GM12878 (cell line): ENCODE results near the gene NELL1. TPM values are rescaled to one million over a fixed set of nuclear protein-coding genes. Genes with fewer than 3 reads are reported as not detected.

ENCODE experiments used
- ATAC-seq: fragments of 200-7000 bp; cut with Tn5 transposase; 3 replicates; pipeline ENCODE4 v1.9.1; 2020; ENCODE audit warnings: mild to moderate bottlenecking, moderate library complexity
- BruUV-seq: library from RNA; stranded (reverse); fragments of 400-500 nt; replicated peaks from 2 replicates; lab custom pipeline; 2021; lab: Mats Ljungman, UMichigan
- CTCF ChIA-PET: fragments of 300-600 bp; sonication (Branson Sonifier 250); formaldehyde crosslinking; extraction: SDS; loops from one replicate; lab custom pipeline; 2021; ENCODE audit warnings: inconsistent platforms; lab: Yijun Ruan, JAX
- POLR2A ChIA-PET: fragments of 350-600 bp; formaldehyde crosslinking; extraction: SDS; loops from one replicate; lab custom pipeline; 2021; ENCODE audit warnings: inconsistent platforms; lab: Charles Lee
- RAD21 ChIA-PET: fragments of 300-600 bp; sonication (Branson Sonifier 250); formaldehyde crosslinking; loops from one replicate; lab custom pipeline; 2023; ENCODE audit warnings: antibody characterized with exemption; ENCODE audit not compliant: unreplicated experiment; lab: Charles Lee
- SMC1A ChIA-PET: fragments of 300-600 bp; sonication (Branson Sonifier 250); formaldehyde crosslinking; loops from one replicate; lab custom pipeline; 2023; ENCODE audit not compliant: unreplicated experiment, uncharacterized antibody; lab: Charles Lee
- DNase-seq: peaks from one replicate; pipeline ENCODE4 v3.0.0-alpha.2; 2011; ENCODE audit warnings: low read depth, low spot score
- FAIRE-seq: peaks from 3 replicates; lab custom pipeline; 2011; peaks lifted over from hg19 to GRCh38; lab: Jason Lieb, UNC
- H2AFZ ChIP-seq: 2 replicates; pipeline ENCODE4 v1.6.0; 2011; ENCODE audit warnings: low read depth, low read length, control low read depth; ENCODE audit not compliant: control insufficient read depth
- H3K27ac ChIP-seq: 2 replicates; pipeline ENCODE4 v1.5.1; 2011; ENCODE audit warnings: control low read depth; ENCODE audit not compliant: control insufficient read depth, insufficient read depth
- H3K27me3 ChIP-seq, 2 experiments: replicated peaks in 1 of 2; 2 replicates each; pipeline versions ENCODE4 v1.6.0 to v1.6.1; 2011; ENCODE audit warnings: low read length in 1 of 2; ENCODE audit not compliant: control insufficient read depth in 2 of 2, insufficient read depth in 2 of 2
- H3K36me3 ChIP-seq, 2 experiments: 2 replicates each; pipeline ENCODE4 v1.5.1; 2011; ENCODE audit warnings: low read length in 1 of 2; ENCODE audit not compliant: control insufficient read depth in 2 of 2, insufficient read depth in 2 of 2
- H3K4me1 ChIP-seq: 2 replicates; pipeline ENCODE4 v1.6.1; 2011; ENCODE audit warnings: mild to moderate bottlenecking, low read length, moderate library complexity, mixed read lengths; ENCODE audit not compliant: control insufficient read depth, insufficient read depth
- H3K4me2 ChIP-seq: 2 replicates; pipeline ENCODE4 v1.6.0; 2011; ENCODE audit warnings: control low read depth; ENCODE audit not compliant: control insufficient read depth, insufficient read depth
- H3K4me3 ChIP-seq: fragments of 200-600 bp; sonication (generic); 2 replicates; pipeline ENCODE4 v1.5.1; 2016
- H3K79me2 ChIP-seq: 2 replicates; pipeline ENCODE4 v1.6.0; 2011; ENCODE audit warnings: low read length; ENCODE audit not compliant: control insufficient read depth, insufficient read depth
- H3K9ac ChIP-seq: 2 replicates; pipeline ENCODE4 v1.8.0; 2011; ENCODE audit warnings: low read length, control low read depth, mixed read lengths; ENCODE audit not compliant: control insufficient read depth, insufficient read depth
- H3K9me3 ChIP-seq: replicated peaks from 3 replicates; pipeline ENCODE4 v1.5.1; 2011; ENCODE audit warnings: mild to moderate bottlenecking, low read length; ENCODE audit not compliant: control insufficient read depth, insufficient read depth
- H4K20me1 ChIP-seq: 2 replicates; pipeline ENCODE4 v1.6.0; 2011; ENCODE audit not compliant: control insufficient read depth, insufficient read depth
- ELK1 ChIP-seq: IDR thresholded peaks from 2 replicates; pipeline ENCODE4 v1.6.1; 2012; ENCODE audit warnings: low read depth, low read length, improper control_type of control experiment
- EZH2 ChIP-seq: IDR thresholded peaks from 2 replicates; pipeline ENCODE4 v1.6.1; 2012; ENCODE audit warnings: low read depth, mild to moderate bottlenecking, control low read depth, inconsistent platforms, low read length, borderline replicate concordance; ENCODE audit not compliant: control insufficient read depth
- PBX3 ChIP-seq: IDR thresholded peaks from 2 replicates; pipeline ENCODE4 v1.6.1; 2011; ENCODE audit warnings: mild to moderate bottlenecking, low read depth, low read length, moderate library complexity; ENCODE audit not compliant: insufficient replicate concordance
- RB1 ChIP-seq: fragments of 450-650 bp; formaldehyde crosslinking; IDR thresholded peaks from 2 replicates; pipeline ENCODE4 v1.6.1; 2017; ENCODE audit warnings: mild to moderate bottlenecking, borderline replicate concordance
- RFX5 ChIP-seq: IDR thresholded peaks from 2 replicates; pipeline ENCODE4 v1.6.1; 2011; ENCODE audit warnings: low read depth, low read length, improper control_type of control experiment
- SMAD5 ChIP-seq: IDR thresholded peaks from 2 replicates; pipeline ENCODE4 v1.6.1; 2016; ENCODE audit warnings: antibody characterized with exemption, low read depth
- TARDBP ChIP-seq: IDR thresholded peaks from 2 replicates; pipeline ENCODE4 v1.6.1; 2016; ENCODE audit warnings: borderline replicate concordance
- WRNIP1 ChIP-seq: IDR thresholded peaks from 2 replicates; pipeline ENCODE4 v1.6.1; 2011; ENCODE audit warnings: low read depth, low read length, improper control_type of control experiment, borderline replicate concordance
- whole genome bisulfite sequencing: methylation state at CpG from one replicate; pipeline ENCODE4 v1.1.6; 2016; ENCODE audit warnings: low lambda C conversion rate; ENCODE audit not compliant: insufficient replicate concordance, insufficient coverage; ENCODE audit errors: missing lambda C conversion rate; 5-methylcytosine and 5-hydroxymethylcytosine counted together
- in situ Hi-C: fragments of 300-500 bp; cut with MboI; formaldehyde crosslinking; loops from 9 replicates; pipeline ENCODE4 v1.14.3; 2018; ENCODE audit warnings: mixed read lengths
- intact Hi-C: fragments of 100-400 bp; cut with micrococcal nuclease; formaldehyde crosslinking; loops from one replicate; pipeline ENCODE4 v1.14.2; 2022; ENCODE audit not compliant: unreplicated experiment
- polyA plus RNA-seq, 11 experiments: library from polyadenylated mRNA; depleted of rRNA in 4 of 11; unstranded in 6 of 11; stranded (reverse) in 5 of 11; fragments of >200 nt; fragmentation: Nextera tagmentation in 4 of 11; fragmentation: Illumina TruSeq in 1 of 11; extraction: Ambion mirVana in 4 of 11; extraction: Trizol in 1 of 11; gene quantifications; 1 replicate in 1 of 11; 2 replicates in 10 of 11; pipeline versions ENCODE4 v1.2.1 to v1.2.3, GENCODE V29; 2011 to 2016; ENCODE audit warnings: inconsistent platforms in 2 of 11, missing spikeins in 2 of 11, low read depth in 1 of 11
- total RNA-seq, 4 experiments: library from RNA; depleted of rRNA in 3 of 4; stranded (reverse); fragments of >200 nt in 3 of 4; fragmentation: Illumina TruSeq in 1 of 4; extraction: Trizol in 1 of 4; gene quantifications; 2 replicates each; pipeline versions ENCODE4 v1.2.1 to v1.2.3, GENCODE V29; 2013 to 2021

The NELL1 gene
- total and polyA plus RNA-seq, 10 of the 15 experiments (the other 5 are each of a cell fraction or from before 2014, with no cell fraction given) = 0.02 to 0.12 TPM; not detected in 8

- TF ChIP-seq ELK1 (no peak), RB1 (no peak)
- TF ChIP-seq, all 136 proteins: peak for 0
Measured at GRCh38 chr11:21566521-21567117, 897.2 kb downstream of the NELL1 start (continued).

- no peak overlapping the region for H3K27ac ChIP-seq
- DNase-seq (no peak), ATAC-seq (no peak)
- RAD21 ChIA-PET = no interaction called here
- CTCF ChIA-PET = interaction anchor here (0.7 to 1.3 kb wide), 3 partner anchors 36 to 78 kb away, joined by 3 read pairs; no protein-coding TSS in a partner anchor
- no peak overlapping the region for H3K4me3 ChIP-seq
- H3K27me3 ChIP-seq = no peaks in the 10 kb centered on the region
- no TSS peak for BruUV-seq
- 6% methylated on average over 3 of the region's 3 CpGs for WGBS
- no peak overlapping the region for H2AFZ ChIP-seq
- no peaks in the 10 kb centered on the region for H3K36me3 ChIP-seq
- H3K79me2 ChIP-seq = no peaks in the 10 kb centered on the region
- intact Hi-C loops = no loop called here
- POLR2A ChIA-PET = no interaction called here
- TF ChIP-seq RFX5 (no peak), EZH2 (no peak), WRNIP1 (no peak), PBX3 (no peak), ELK1 (no peak), TARDBP (no peak), SMAD5 (no peak)
- TF ChIP-seq, all 136 proteins: peak for 0
- Histone ChIP-seq H4K20me1 (no peaks in the 10 kb centered on the region), H3K9ac (no peak overlapping the region), H3K4me1 (no peaks in the 10 kb centered on the region), H3K9me3 (no peaks in the 10 kb centered on the region), H3K4me2 (no peak overlapping the region)
- SMC1A ChIA-PET = interaction anchor here (0.8 to 2.9 kb wide), 3 partner anchors 10 to 14 kb away, joined by 3 to 7 read pairs (median 3); no protein-coding TSS in a partner anchor
- FAIRE-seq = no peak
- in situ Hi-C loops = no loop called here
Measured at GRCh38 chr11:21567645-21568290, 898.4 kb downstream of the NELL1 start.
